GM12878 (cell line): ENCODE data around the gene SH3GL3. TPM values are rescaled to one million over a fixed set of nuclear protein-coding genes. Genes with fewer than 3 reads are reported as not detected.

Experiments
- ATAC-seq: fragments of 200-7000 bp; cut with Tn5 transposase; 3 replicates; pipeline ENCODE4 v1.9.1; 2020; ENCODE audit warnings: mild to moderate bottlenecking, moderate library complexity
- BruUV-seq: library from RNA; stranded (reverse); fragments of 400-500 nt; replicated peaks from 2 replicates; lab custom pipeline; 2021; lab: Mats Ljungman, UMichigan
- CTCF ChIA-PET: fragments of 300-600 bp; sonication (Branson Sonifier 250); formaldehyde crosslinking; extraction: SDS; loops from one replicate; lab custom pipeline; 2021; ENCODE audit warnings: inconsistent platforms; lab: Yijun Ruan, JAX
- POLR2A ChIA-PET: fragments of 350-600 bp; formaldehyde crosslinking; extraction: SDS; loops from one replicate; lab custom pipeline; 2021; ENCODE audit warnings: inconsistent platforms; lab: Charles Lee
- RAD21 ChIA-PET: fragments of 300-600 bp; sonication (Branson Sonifier 250); formaldehyde crosslinking; loops from one replicate; lab custom pipeline; 2023; ENCODE audit warnings: antibody characterized with exemption; ENCODE audit not compliant: unreplicated experiment; lab: Charles Lee
- SMC1A ChIA-PET: fragments of 300-600 bp; sonication (Branson Sonifier 250); formaldehyde crosslinking; loops from one replicate; lab custom pipeline; 2023; ENCODE audit not compliant: unreplicated experiment, uncharacterized antibody; lab: Charles Lee
- DNase-seq: peaks from one replicate; pipeline ENCODE4 v3.0.0-alpha.2; 2011; ENCODE audit warnings: low read depth, low spot score
- FAIRE-seq: peaks from 3 replicates; lab custom pipeline; 2011; peaks lifted over from hg19 to GRCh38; lab: Jason Lieb, UNC
- H2AFZ ChIP-seq: 2 replicates; pipeline ENCODE4 v1.6.0; 2011; ENCODE audit warnings: low read depth, low read length, control low read depth; ENCODE audit not compliant: control insufficient read depth
- H3K27ac ChIP-seq: 2 replicates; pipeline ENCODE4 v1.5.1; 2011; ENCODE audit warnings: control low read depth; ENCODE audit not compliant: control insufficient read depth, insufficient read depth
- H3K27me3 ChIP-seq, 2 experiments: replicated peaks in 1 of 2; 2 replicates each; pipeline versions ENCODE4 v1.6.0 to v1.6.1; 2011; ENCODE audit warnings: low read length in 1 of 2; ENCODE audit not compliant: control insufficient read depth in 2 of 2, insufficient read depth in 2 of 2
- H3K36me3 ChIP-seq, 2 experiments: 2 replicates each; pipeline ENCODE4 v1.5.1; 2011; ENCODE audit warnings: low read length in 1 of 2; ENCODE audit not compliant: control insufficient read depth in 2 of 2, insufficient read depth in 2 of 2
- H3K4me1 ChIP-seq: 2 replicates; pipeline ENCODE4 v1.6.1; 2011; ENCODE audit warnings: mild to moderate bottlenecking, low read length, moderate library complexity, mixed read lengths; ENCODE audit not compliant: control insufficient read depth, insufficient read depth
- H3K4me2 ChIP-seq: 2 replicates; pipeline ENCODE4 v1.6.0; 2011; ENCODE audit warnings: control low read depth; ENCODE audit not compliant: control insufficient read depth, insufficient read depth
- H3K4me3 ChIP-seq: fragments of 200-600 bp; sonication (generic); 2 replicates; pipeline ENCODE4 v1.5.1; 2016
- H3K79me2 ChIP-seq: 2 replicates; pipeline ENCODE4 v1.6.0; 2011; ENCODE audit warnings: low read length; ENCODE audit not compliant: control insufficient read depth, insufficient read depth
- H3K9ac ChIP-seq: 2 replicates; pipeline ENCODE4 v1.8.0; 2011; ENCODE audit warnings: low read length, control low read depth, mixed read lengths; ENCODE audit not compliant: control insufficient read depth, insufficient read depth
- H3K9me3 ChIP-seq: replicated peaks from 3 replicates; pipeline ENCODE4 v1.5.1; 2011; ENCODE audit warnings: mild to moderate bottlenecking, low read length; ENCODE audit not compliant: control insufficient read depth, insufficient read depth
- H4K20me1 ChIP-seq: 2 replicates; pipeline ENCODE4 v1.6.0; 2011; ENCODE audit not compliant: control insufficient read depth, insufficient read depth
- CREM ChIP-seq: IDR thresholded peaks from 2 replicates; pipeline ENCODE4 v1.6.1; 2014; ENCODE audit warnings: antibody characterized with exemption, low read depth
- FOS ChIP-seq: IDR thresholded peaks from 3 replicates; pipeline ENCODE4 v1.6.1; 2011; ENCODE audit warnings: borderline replicate concordance; ENCODE audit not compliant: insufficient read length; ENCODE audit errors: extremely low read depth
- HDAC6 ChIP-seq: fragments of 200-600 bp; sonication (generic); IDR thresholded peaks from one replicate; pipeline ENCODE4 v1.8.0; 2017; ENCODE audit warnings: antibody characterized with exemption; ENCODE audit not compliant: unreplicated experiment
- POU2F2 ChIP-seq: IDR thresholded peaks from 3 replicates; pipeline ENCODE4 v1.6.1; 2011; ENCODE audit warnings: low read depth, mild to moderate bottlenecking, low read length, borderline replicate concordance
- ZSCAN29 ChIP-seq: fragments of 450-650 bp; IDR thresholded peaks from 2 replicates; pipeline ENCODE4 v1.6.1; 2017; ENCODE audit warnings: mild to moderate bottlenecking, moderate library complexity
- WGBS: methylation state at CpG from one replicate; pipeline ENCODE4 v1.1.6; 2016; ENCODE audit warnings: low lambda C conversion rate; ENCODE audit not compliant: insufficient replicate concordance, insufficient coverage; ENCODE audit errors: missing lambda C conversion rate; 5-methylcytosine and 5-hydroxymethylcytosine counted together
- in situ Hi-C: fragments of 300-500 bp; cut with MboI; formaldehyde crosslinking; loops from 9 replicates; pipeline ENCODE4 v1.14.3; 2018; ENCODE audit warnings: mixed read lengths
- intact Hi-C: fragments of 100-400 bp; cut with micrococcal nuclease; formaldehyde crosslinking; loops from one replicate; pipeline ENCODE4 v1.14.2; 2022; ENCODE audit not compliant: unreplicated experiment
- polyA plus RNA-seq, 11 experiments: library from polyadenylated mRNA; depleted of rRNA in 4 of 11; unstranded in 6 of 11; stranded (reverse) in 5 of 11; fragments of >200 nt; fragmentation: Nextera tagmentation in 4 of 11; fragmentation: Illumina TruSeq in 1 of 11; extraction: Ambion mirVana in 4 of 11; extraction: Trizol in 1 of 11; gene quantifications; 1 replicate in 1 of 11; 2 replicates in 10 of 11; pipeline versions ENCODE4 v1.2.1 to v1.2.3, GENCODE V29; 2011 to 2016; ENCODE audit warnings: inconsistent platforms in 2 of 11, missing spikeins in 2 of 11, low read depth in 1 of 11
- total RNA-seq, 4 experiments: library from RNA; depleted of rRNA in 3 of 4; stranded (reverse); fragments of >200 nt in 3 of 4; fragmentation: Illumina TruSeq in 1 of 4; extraction: Trizol in 1 of 4; gene quantifications; 2 replicates each; pipeline versions ENCODE4 v1.2.1 to v1.2.3, GENCODE V29; 2013 to 2021

SH3GL3 gene
- total and polyA plus RNA-seq, 10 of the 15 experiments (the other 5 are each of a cell fraction or from before 2014, with no cell fraction given): not detected

DNA sequence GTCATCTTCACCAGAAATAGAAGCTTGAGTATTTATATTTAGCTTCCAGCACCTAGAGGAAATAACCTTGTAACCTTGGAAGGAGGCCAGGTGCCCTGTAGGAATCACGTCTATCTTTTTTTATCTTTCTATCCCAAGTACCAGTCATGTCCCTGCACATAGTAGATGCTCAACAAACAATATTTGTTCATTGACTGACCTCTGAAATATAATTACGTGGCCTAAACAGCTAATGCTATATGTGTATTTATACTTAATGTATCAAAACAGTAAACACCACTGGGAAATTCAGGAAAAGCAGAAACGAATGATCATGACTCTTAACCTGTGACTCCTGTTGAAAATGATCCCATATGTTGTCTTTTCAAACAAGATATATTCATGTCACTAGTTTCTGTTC, 108.9 kb downstream of the SH3GL3 start:
- intact Hi-C loops: no loop called here

DNA sequence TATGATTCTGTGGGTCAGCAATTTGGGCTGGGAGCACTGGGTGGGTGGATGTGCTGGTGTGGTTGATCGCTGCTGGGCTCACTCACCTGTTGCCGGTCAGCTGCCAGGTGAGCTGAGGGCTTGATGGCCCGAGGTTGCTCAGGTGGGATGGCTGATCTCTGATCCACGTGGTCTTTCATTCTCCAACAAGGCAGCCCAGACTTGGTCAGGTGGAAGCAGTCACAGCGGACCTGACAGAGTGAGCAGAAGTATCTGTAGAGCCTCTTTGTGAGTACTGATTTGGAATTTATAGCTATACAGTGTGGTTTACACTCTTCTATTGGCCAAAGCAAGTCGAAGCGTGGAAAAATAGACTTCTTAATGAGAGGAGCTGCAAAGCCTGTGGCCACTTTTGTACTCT, 109.6 kb downstream of the SH3GL3 start:
- FAIRE-seq: no peak
- ChIA-PET CTCF (interaction anchor here (1.5 to 3.0 kb wide), 3 partner anchors 8 to 309 kb away, joined by 5 to 17 read pairs (median 17); no protein-coding TSS in a partner anchor), SMC1A (interaction anchor here (1.4 kb wide), 1 partner anchor 309 kb away, joined by 3 read pairs; no protein-coding TSS in a partner anchor), RAD21 (no interaction called here)
- no peaks in the 10 kb centered on the region for H3K79me2 ChIP-seq
- H3K9me3 ChIP-seq: no peaks in the 10 kb centered on the region
- H3K4me1 ChIP-seq: no peaks in the 10 kb centered on the region
- TF ChIP-seq CREM: no peak
- TF ChIP-seq, all 136 proteins: peak for 0
- no TSS peak for BruUV-seq
- Histone ChIP-seq H3K27me3 (no peaks in the 10 kb centered on the region), H2AFZ (no peak overlapping the region), H4K20me1 (no peaks in the 10 kb centered on the region), H3K27ac (no peak overlapping the region), H3K9ac (no peak overlapping the region), H3K36me3 (no peaks in the 10 kb centered on the region), H3K4me3 (no peak overlapping the region), H3K4me2 (no peak overlapping the region)
- ATAC-seq (no peak), DNase-seq (no peak)
- POLR2A ChIA-PET: no interaction called here
- 29% methylated on average over 7 of the region's 7 CpGs for whole genome bisulfite sequencing
- intact Hi-C loops: no loop called here
- in situ Hi-C loops: loop anchor here (5.0 kb wide), 2 partner anchors 119 to 304 kb away; no protein-coding TSS in a partner anchor

More for the DNA sequence above, 108.9 kb downstream of the SH3GL3 start:
- ChIA-PET POLR2A (no interaction called here), SMC1A (no interaction called here), CTCF (interaction anchor here (2.9 to 3.0 kb wide), 2 partner anchors 117 to 308 kb away, joined by 17 read pairs; no protein-coding TSS in a partner anchor), RAD21 (no interaction called here)
- H3K9ac ChIP-seq: no peak overlapping the region
- WGBS: 0% methylated on average over 3 of the region's 3 CpGs
- no peak overlapping the region for H2AFZ ChIP-seq
- no peak for TF ChIP-seq FOS
- no peak for TF ChIP-seq POU2F2
- TF ChIP-seq ZSCAN29: no peak
- no peak for TF ChIP-seq HDAC6
- no peak overlapping the region for H3K4me2 ChIP-seq
- ATAC-seq (no peak), DNase-seq (no peak), FAIRE-seq (no peak)
- no peaks in the 10 kb centered on the region for H3K36me3 ChIP-seq
- no peak overlapping the region for H3K4me3 ChIP-seq
- no peak overlapping the region for H3K27ac ChIP-seq
- H3K79me2 ChIP-seq: no peaks in the 10 kb centered on the region
- no TSS peak for BruUV-seq
- H3K9me3 ChIP-seq: no peaks in the 10 kb centered on the region
- no peaks in the 10 kb centered on the region for H4K20me1 ChIP-seq
- H3K27me3 ChIP-seq: no peaks in the 10 kb centered on the region
- no peaks in the 10 kb centered on the region for H3K4me1 ChIP-seq
- in situ Hi-C loops: loop anchor here (5.0 kb wide), 2 partner anchors 119 to 304 kb away; no protein-coding TSS in a partner anchor
